HepG2 (cell line): Measurements from ENCODE around the gene RAB15. TPM values are rescaled to one million over a fixed set of nuclear protein-coding genes. Genes with fewer than 3 reads are reported as not detected.

Source experiments
- ARID3A ChIP-seq: IDR thresholded peaks from 2 replicates; pipeline ENCODE4 v1.6.1; 2012; ENCODE audit warnings: low read depth, low read length, improper control_type of control experiment
- BRD4 ChIP-seq: sonication (generic); formaldehyde crosslinking; IDR thresholded peaks from 2 replicates; pipeline ENCODE4 v1.4.0; 2020; ENCODE audit warnings: missing genetic modification reagents
- PLRG1 ChIP-seq: fragments of 450-650 bp; conservative IDR thresholded peaks from 2 replicates; pipeline ENCODE4 v1.6.1; 2016
- RELA ChIP-seq: sonication (generic); formaldehyde crosslinking; IDR thresholded peaks from 2 replicates; pipeline ENCODE4 v1.4.0; 2020; ENCODE audit warnings: missing genetic modification reagents
- STAG1 ChIP-seq: sonication (generic); formaldehyde crosslinking; IDR thresholded peaks from 2 replicates; pipeline ENCODE4 v1.4.0; 2020; ENCODE audit warnings: missing genetic modification reagents
- TCF12 ChIP-seq, 2 experiments: fragments of 450-650 bp in 1 of 2; sonication (generic) in 1 of 2; formaldehyde crosslinking in 1 of 2; IDR thresholded peaks; 2 replicates each; pipeline versions ENCODE4 v1.6.1 to v1.8.0; 2017 to 2022; ENCODE audit warnings: antibody characterized with exemption in 1 of 2, mild to moderate bottlenecking in 1 of 2, missing genetic modification reagents in 1 of 2, moderate library complexity in 1 of 2
- TEF ChIP-seq: sonication (generic); formaldehyde crosslinking; IDR thresholded peaks from 2 replicates; pipeline ENCODE4 v1.5.0; 2020; ENCODE audit warnings: missing genetic modification reagents
- TIGD3 ChIP-seq: sonication (generic); formaldehyde crosslinking; IDR thresholded peaks from 2 replicates; pipeline ENCODE4 v1.5.1; 2020; ENCODE audit warnings: mild to moderate bottlenecking, missing genetic modification reagents, borderline replicate concordance
- ZFP90 ChIP-seq: sonication (generic); formaldehyde crosslinking; IDR thresholded peaks from 2 replicates; pipeline ENCODE4 v1.8.0; 2022; ENCODE audit warnings: missing genetic modification reagents, mild to moderate bottlenecking, inconsistent platforms, borderline replicate concordance
- ZNF276 ChIP-seq: sonication (generic); formaldehyde crosslinking; IDR thresholded peaks from 2 replicates; pipeline ENCODE4 v1.4.0; 2020; ENCODE audit warnings: mild to moderate bottlenecking, low read depth, missing genetic modification reagents
- ZNF296 ChIP-seq: sonication (generic); formaldehyde crosslinking; conservative IDR thresholded peaks from 2 replicates; pipeline ENCODE4 v1.5.0; 2020; ENCODE audit warnings: mild to moderate bottlenecking, missing genetic modification reagents
- ZNF30 ChIP-seq: sonication (generic); formaldehyde crosslinking; IDR thresholded peaks from 2 replicates; pipeline ENCODE4 v1.5.0; 2020; ENCODE audit warnings: mild to moderate bottlenecking, missing genetic modification reagents
- ZNF318 ChIP-seq: sonication (generic); formaldehyde crosslinking; IDR thresholded peaks from 2 replicates; pipeline ENCODE4 v1.4.0; 2020; ENCODE audit warnings: mild to moderate bottlenecking, missing genetic modification reagents
- ZSCAN22 ChIP-seq: sonication (generic); formaldehyde crosslinking; IDR thresholded peaks from 2 replicates; pipeline ENCODE4 v1.4.0; 2020; ENCODE audit warnings: mild to moderate bottlenecking, missing genetic modification reagents
- polyA plus RNA-seq, 8 experiments: library from polyadenylated mRNA; depleted of rRNA in 3 of 8; stranded (reverse) in 7 of 8; unstranded in 1 of 8; fragments of >200 nt; fragmentation: Illumina TruSeq in 4 of 8; extraction: Trizol in 4 of 8; gene quantifications; 2 replicates each; pipeline versions ENCODE4 v1.2.1 to v1.2.3, GENCODE V29; 2011 to 2016; ENCODE audit warnings: low read depth in 4 of 8, missing spikeins in 1 of 8, mixed read lengths in 1 of 8; ENCODE audit not compliant: insufficient read depth in 1 of 8
- total RNA-seq, 5 experiments: library from RNA; depleted of rRNA; stranded (reverse); fragments of >200 nt; fragmentation: Illumina TruSeq; extraction: Trizol; gene quantifications; 2 replicates each; pipeline ENCODE4 v1.2.3, GENCODE V29; 2016; ENCODE audit warnings: low read depth in 1 of 5

Gene RAB15
- total and polyA plus RNA-seq, 2 of the 13 experiments (the other 11 are each of a cell fraction or from before 2014, with no cell fraction given) = 7.4 to 18.5 TPM

GRCh38 chr14:64947710-64948611 lies 24.2 kb downstream of the RAB15 start (continued):
- TF ChIP-seq ARID3A (no peak), ZNF276 (CRISPR knock-in tag) (no peak), ZSCAN22 (no peak), TIGD3 (CRISPR knock-in tag) (no peak), RELA (CRISPR knock-in tag) (no peak), TCF12 (IDR thresholded peaks at IDR 0.05) (no peak), TCF12 (CRISPR knock-in tag; IDR thresholded peaks at IDR 0.05) (no peak), PLRG1 (no peak), TEF (no peak), ZNF30 (CRISPR knock-in tag) (no peak), ZFP90 (CRISPR knock-in tag) (no peak), BRD4 (CRISPR knock-in tag) (no peak), STAG1 (CRISPR knock-in tag) (no peak), ZNF296 (CRISPR knock-in tag) (no peak), ZNF318 (CRISPR knock-in tag) (no peak)
